IPS DF 4.7 (cell line): ENCODE results near the gene RUNX1.

Experiments used
- DNase-seq: peaks from one replicate; pipeline ENCODE4 v3.0.0-alpha.2; 2013; ENCODE audit warnings: low spot score; ENCODE audit errors: extremely low read depth

The RUNX1 gene

GRCh38 chr21:34748862-34749261, 300.2 kb downstream of the RUNX1 start:
- DNase-seq, result no peak

DNA sequence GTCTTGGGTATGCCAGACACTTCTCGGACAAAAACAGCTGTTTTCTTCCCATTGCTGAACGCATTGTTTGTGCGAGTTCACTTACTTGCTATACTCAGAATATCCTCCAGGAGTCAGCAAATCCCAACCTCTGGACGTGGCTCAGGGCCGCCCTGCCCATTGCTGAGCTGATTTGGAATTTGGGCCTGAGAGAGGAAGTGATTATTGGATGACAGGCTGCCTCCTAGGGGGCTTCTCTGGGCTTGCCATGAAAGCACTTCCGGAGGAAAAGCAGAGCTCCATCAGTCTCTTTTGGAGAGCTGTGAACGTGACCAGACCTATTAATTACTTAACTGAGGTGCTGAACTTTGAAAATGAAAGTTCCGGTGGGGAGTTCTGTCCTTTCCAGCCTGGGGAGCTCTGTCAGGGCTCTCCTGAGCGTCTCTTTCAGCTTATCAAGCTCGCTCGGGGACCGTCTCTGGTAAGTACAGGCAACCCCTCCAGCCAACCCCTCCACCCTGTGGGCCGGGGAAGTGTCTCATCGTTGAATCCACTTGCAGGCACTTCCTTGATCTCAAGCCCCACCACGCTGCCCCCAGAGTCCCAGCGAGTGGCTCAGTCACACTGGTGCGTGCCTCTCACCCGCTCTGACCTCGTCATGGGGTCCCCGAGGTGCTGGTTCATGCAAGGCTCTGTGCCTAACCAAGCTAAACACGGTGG, 303.4 kb downstream of the RUNX1 start:
- DNase-seq, result peak; percentile 66

DNA sequence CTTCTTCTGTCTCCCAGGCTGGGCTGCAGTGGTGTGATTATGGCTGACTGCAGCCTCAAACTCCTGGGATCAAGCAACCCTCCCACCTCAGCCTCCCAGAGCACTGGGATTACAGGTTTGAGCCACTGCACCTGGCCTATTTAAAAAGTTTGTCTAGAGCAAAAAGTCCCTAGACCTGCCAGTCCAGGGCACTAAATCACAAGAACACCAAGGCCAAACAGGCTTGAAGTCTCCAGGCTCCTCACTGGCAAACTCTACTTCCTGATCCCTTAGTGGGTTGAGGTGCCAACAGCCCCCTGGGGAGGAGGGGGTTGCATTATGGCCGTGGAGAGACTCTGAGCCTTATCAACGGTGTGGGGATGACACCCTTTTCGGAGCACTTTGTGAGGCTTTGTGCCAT, 304.3 kb downstream of the RUNX1 start:
- DNase-seq, result no peak

- DNase-seq, result no peak
These were observed 305.3 kb downstream of the RUNX1 start for GRCh38 chr21:34743831-34744230.

GRCh38 chr21:34743285-34743684, 305.8 kb downstream of the RUNX1 start:
- no peak for DNase-seq

- no peak for DNase-seq
These were observed 308.9 kb downstream of the RUNX1 start for GRCh38 chr21:34740198-34740597.
